ENCODE results near the gene SLC35A5. TPM values are rescaled to one million over a fixed set of nuclear protein-coding genes. Genes with fewer than 3 reads are reported as not detected.

SLC35A5 gene
- total and polyA plus RNA-seq, 11 donors = 4.2 to 28.8 (median 17.7) TPM

GRCh38 chr3:112610121-112610520 lies 48.3 kb downstream of the SLC35A5 start:
- Histone ChIP-seq H3K27me3 (no peaks in the 10 kb centered on the region), H3K4me1 (peaks cover 0 to 18% (median 7%) of the 10 kb centered on the region in 12 donors), H3K4me3 (no peak overlapping the region), H3K27ac (no peak overlapping the region), H3K36me3 (peaks cover 0 to 90% (median 2%) of the 10 kb centered on the region in 9 donors), H3K9me3 (no peaks in the 10 kb centered on the region)
- no peak for TF ChIP-seq POLR2A (IDR thresholded peaks at IDR 0.05)
- TF ChIP-seq, protein P1, sequence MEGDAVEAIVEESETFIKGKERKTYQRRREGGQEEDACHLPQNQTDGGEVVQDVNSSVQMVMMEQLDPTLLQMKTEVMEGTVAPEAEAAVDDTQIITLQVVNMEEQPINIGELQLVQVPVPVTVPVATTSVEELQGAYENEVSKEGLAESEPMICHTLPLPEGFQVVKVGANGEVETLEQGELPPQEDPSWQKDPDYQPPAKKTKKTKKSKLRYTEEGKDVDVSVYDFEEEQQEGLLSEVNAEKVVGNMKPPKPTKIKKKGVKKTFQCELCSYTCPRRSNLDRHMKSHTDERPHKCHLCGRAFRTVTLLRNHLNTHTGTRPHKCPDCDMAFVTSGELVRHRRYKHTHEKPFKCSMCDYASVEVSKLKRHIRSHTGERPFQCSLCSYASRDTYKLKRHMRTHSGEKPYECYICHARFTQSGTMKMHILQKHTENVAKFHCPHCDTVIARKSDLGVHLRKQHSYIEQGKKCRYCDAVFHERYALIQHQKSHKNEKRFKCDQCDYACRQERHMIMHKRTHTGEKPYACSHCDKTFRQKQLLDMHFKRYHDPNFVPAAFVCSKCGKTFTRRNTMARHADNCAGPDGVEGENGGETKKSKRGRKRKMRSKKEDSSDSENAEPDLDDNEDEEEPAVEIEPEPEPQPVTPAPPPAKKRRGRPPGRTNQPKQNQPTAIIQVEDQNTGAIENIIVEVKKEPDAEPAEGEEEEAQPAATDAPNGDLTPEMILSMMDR (IDR thresholded peaks at IDR 0.05) = no peak
- intact Hi-C loops (cut with DNase I) = no loop called here
- DNase-seq = no peak
- 78 to 92% (median 85%) methylated on average over 3 of the region's 3 CpGs for WGBS, 4 donors
- no peak for ATAC-seq

DNA sequence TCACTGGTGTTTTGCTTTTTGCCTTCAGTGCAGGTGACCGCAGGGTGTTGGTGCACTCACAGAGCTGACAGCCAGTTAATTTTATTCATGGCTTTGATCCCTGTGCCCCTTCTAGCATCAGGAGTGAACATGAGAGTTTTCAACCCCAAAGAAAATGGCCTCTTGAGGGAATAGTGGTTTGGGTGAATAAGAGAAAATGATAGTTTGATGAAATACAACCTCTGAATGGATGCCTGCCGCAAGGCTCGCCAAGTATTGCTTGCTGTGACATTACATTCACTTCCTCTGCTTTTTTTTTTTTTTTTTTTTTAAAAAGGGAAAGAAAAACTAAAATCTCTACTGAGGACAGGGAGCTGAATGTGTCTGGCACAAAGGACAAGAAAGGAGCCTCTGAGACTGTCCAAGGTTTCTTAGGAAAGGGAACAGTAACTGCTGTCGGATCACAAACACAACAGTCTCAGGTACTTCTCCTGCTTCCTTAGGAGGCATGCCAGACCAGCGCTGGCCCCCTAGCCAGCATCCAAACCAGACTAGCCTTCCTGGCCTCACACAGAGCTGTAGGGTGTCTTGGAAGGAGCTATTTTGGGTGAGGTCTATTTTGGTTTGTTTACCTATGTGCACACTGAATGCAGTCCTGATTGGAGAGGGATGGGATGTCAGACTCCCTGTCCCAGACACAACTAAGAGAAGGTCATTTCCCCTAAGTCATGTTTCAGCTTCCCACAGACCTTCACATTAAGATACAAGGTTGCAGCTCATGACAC lies 50.1 kb downstream of the SLC35A5 start:
- ATAC-seq (peak; percentile 85 to 89 (median 88)), DNase-seq (peak in 2 of 5 donors; percentile 9 to 13)
- H3K27me3 ChIP-seq = no peaks in the 10 kb centered on the region
- H3K27ac ChIP-seq = peak overlapping the region in 3 of 12 donors; percentile 31 to 53 (median 37)
- H3K9me3 ChIP-seq = no peaks in the 10 kb centered on the region
- 69 to 77% (median 75%) methylated on average over 5 of the region's 5 CpGs for WGBS, 4 donors
- H3K36me3 ChIP-seq = peaks cover 0 to 91% (median 8%) of the 10 kb centered on the region in 9 donors
- peaks cover 0 to 12% (median 6%) of the 10 kb centered on the region in 12 donors for H3K4me1 ChIP-seq
- no peak overlapping the region for H3K4me3 ChIP-seq
- TF ChIP-seq, protein P1 (IDR thresholded peaks at IDR 0.05) = no peak
- TF ChIP-seq POLR2A (IDR thresholded peaks at IDR 0.05) = no peak
- intact Hi-C loops (cut with DNase I) = no loop called here

DNA sequence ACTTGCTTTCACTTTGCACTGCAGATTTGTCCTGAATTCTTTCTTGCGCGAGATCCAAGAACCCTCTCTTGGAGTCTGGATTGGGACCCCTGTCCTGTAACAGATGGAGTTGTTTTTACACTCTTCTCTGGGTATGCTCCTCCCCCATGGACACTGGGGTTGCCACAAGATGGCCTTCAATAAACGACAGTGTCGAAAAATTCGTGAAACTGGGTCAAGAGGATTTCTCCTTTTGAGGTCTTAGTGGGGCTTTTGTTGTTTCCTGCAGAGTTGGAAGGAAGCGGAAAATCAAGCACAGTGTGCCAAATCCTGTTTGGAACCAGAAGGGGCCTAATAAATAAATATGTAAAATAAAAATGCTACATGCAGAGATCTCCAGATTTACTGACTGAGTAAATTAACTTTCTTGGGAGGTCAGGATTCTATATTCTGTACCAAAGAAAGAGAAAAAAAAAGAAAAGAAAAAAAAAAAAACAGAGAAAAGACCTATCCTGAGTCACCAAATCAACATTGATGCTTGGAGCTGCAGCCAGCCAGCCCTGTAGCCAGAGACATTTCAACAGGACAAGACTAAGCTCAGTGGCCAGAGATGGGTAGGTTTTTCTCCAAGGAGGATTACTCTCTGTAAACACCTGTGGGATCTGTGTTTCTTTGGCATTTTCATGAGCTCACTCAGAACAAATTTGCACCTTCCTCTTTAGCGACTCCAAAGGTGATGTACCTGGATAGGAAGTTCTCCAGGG lies 54.3 kb downstream of the SLC35A5 start:
- Histone ChIP-seq H3K9me3 (no peaks in the 10 kb centered on the region), H3K27me3 (no peaks in the 10 kb centered on the region), H3K27ac (no peak overlapping the region), H3K4me3 (no peak overlapping the region), H3K4me1 (peaks cover 0 to 12% (median 6%) of the 10 kb centered on the region in 12 donors), H3K36me3 (peaks cover 0 to 91% (median 8%) of the 10 kb centered on the region in 9 donors)
- no peak for ATAC-seq
- intact Hi-C loops (cut with DNase I) = no loop called here
- TF ChIP-seq, protein P1 (IDR thresholded peaks at IDR 0.05) = no peak
- no peak for TF ChIP-seq POLR2A (IDR thresholded peaks at IDR 0.05)
- no peak for DNase-seq
- WGBS, 4 donors = 70 to 78% (median 76%) methylated on average over 7 of the region's 7 CpGs

GRCh38 chr3:112617285-112617684 lies 55.4 kb downstream of the SLC35A5 start:
- no peak for ATAC-seq
- Histone ChIP-seq H3K36me3 (peaks cover 0 to 85% (median 8%) of the 10 kb centered on the region in 9 donors), H3K4me1 (peaks cover 0 to 5% (median under 1%) of the 10 kb centered on the region in 12 donors), H3K27ac (no peak overlapping the region), H3K4me3 (no peak overlapping the region), H3K9me3 (no peaks in the 10 kb centered on the region), H3K27me3 (no peaks in the 10 kb centered on the region)
- WGBS, 4 donors = 92 to 100% (median 95%) methylated on average over 2 of the region's 2 CpGs
- TF ChIP-seq, protein P1 (IDR thresholded peaks at IDR 0.05) = no peak
- TF ChIP-seq POLR2A (IDR thresholded peaks at IDR 0.05) = no peak
- no peak for DNase-seq
- intact Hi-C loops (cut with DNase I) = no loop called here
